ENCODE results near the gene CLEC14A. TPM values are rescaled to one million over a fixed set of nuclear protein-coding genes. Genes with fewer than 3 reads are reported as not detected.

Gene CLEC14A
- total and polyA plus RNA-seq, 8 donors: 34.7 to 73.8 (median 58.5) TPM

DNA sequence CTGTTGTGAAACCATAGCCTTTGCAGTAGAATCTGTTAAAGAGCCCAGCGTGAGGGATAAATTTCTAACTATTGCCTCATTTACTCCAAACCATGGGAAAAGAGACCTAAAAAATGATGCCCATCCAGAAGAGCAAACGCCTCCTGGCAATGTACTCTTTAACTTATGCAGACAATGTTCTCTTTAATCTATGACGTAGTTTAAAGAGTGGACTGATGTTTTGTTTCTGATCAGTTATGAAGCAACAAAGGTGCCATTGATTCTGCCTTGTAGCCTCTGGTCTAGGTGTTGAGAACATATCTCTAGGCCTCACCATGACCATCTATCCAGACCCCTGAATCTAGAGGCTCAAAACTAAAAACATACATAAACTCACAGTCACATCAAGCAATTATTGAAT lies 34.8 kb downstream of the CLEC14A start:
- TF ChIP-seq, protein P1, sequence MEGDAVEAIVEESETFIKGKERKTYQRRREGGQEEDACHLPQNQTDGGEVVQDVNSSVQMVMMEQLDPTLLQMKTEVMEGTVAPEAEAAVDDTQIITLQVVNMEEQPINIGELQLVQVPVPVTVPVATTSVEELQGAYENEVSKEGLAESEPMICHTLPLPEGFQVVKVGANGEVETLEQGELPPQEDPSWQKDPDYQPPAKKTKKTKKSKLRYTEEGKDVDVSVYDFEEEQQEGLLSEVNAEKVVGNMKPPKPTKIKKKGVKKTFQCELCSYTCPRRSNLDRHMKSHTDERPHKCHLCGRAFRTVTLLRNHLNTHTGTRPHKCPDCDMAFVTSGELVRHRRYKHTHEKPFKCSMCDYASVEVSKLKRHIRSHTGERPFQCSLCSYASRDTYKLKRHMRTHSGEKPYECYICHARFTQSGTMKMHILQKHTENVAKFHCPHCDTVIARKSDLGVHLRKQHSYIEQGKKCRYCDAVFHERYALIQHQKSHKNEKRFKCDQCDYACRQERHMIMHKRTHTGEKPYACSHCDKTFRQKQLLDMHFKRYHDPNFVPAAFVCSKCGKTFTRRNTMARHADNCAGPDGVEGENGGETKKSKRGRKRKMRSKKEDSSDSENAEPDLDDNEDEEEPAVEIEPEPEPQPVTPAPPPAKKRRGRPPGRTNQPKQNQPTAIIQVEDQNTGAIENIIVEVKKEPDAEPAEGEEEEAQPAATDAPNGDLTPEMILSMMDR (IDR thresholded peaks at IDR 0.05): no peak
- ATAC-seq: no peak

GRCh38 chr14:38217553-38217952 lies 38.3 kb downstream of the CLEC14A start:
- no peak for ATAC-seq

More for the DNA sequence above, 34.8 kb downstream of the CLEC14A start:
- no peaks in the 10 kb centered on the region for H3K9me3 ChIP-seq
- no peak overlapping the region for H3K27ac ChIP-seq
- H3K27me3 ChIP-seq: no peaks in the 10 kb centered on the region
- DNase-seq: no peak
- H3K4me3 ChIP-seq: no peak overlapping the region
- H3K36me3 ChIP-seq: no peaks in the 10 kb centered on the region
- no peaks in the 10 kb centered on the region for H3K4me1 ChIP-seq
- intact Hi-C loops (cut with DNase I): no loop called here

DNA sequence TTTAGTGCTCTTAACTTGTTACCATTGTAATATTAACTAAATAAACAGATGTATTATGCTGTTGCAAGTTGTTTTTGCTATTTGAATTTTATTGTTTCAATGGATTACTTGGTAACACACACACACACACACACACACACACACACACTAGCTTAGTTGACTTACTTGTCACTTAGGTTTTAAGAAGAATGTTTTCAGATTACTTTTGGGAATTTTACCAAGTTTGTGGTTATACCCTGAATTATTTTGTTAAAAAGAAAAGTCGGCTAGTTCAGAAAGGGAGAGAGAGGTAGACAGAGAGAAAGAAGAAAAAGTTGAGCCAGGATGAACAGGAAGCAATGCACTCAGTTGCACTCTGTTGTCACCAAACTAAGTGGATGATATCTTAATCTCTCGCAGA lies 42.9 kb downstream of the CLEC14A start:
- ATAC-seq: no peak
- no peak for DNase-seq
- intact Hi-C loops (cut with DNase I): no loop called here

More at GRCh38 chr14:38217553-38217952, 38.3 kb downstream of the CLEC14A start:
- intact Hi-C loops (cut with DNase I): no loop called here
- no peaks in the 10 kb centered on the region for H3K9me3 ChIP-seq
- TF ChIP-seq, protein P1 (IDR thresholded peaks at IDR 0.05): no peak
- no peak overlapping the region for H3K4me3 ChIP-seq
- no peaks in the 10 kb centered on the region for H3K36me3 ChIP-seq
- no peaks in the 10 kb centered on the region for H3K4me1 ChIP-seq
- H3K27me3 ChIP-seq: peaks cover 0 to 1% of the 10 kb centered on the region in 2 donors
- H3K27ac ChIP-seq: no peak overlapping the region
- no peak for DNase-seq

DNA sequence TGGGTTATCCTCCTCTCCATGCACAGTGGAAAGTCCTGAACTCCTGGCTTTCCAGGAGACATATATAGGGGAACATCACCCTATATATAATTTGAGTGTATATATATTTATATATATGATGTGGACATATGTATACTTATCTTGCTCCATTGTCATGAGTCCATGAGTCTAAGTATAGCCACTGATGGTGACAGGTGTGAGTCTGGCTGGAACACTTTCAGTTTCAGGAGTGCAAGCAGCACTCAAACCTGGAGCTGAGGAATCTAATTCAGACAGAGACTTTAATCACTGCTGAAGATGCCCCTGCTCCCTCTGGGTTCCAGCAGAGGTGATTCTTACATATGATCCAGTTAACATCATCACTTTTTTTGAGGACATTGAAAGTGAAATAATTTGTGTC lies 43.8 kb downstream of the CLEC14A start:
- intact Hi-C loops (cut with DNase I): no loop called here
- TF ChIP-seq, protein P1 (IDR thresholded peaks at IDR 0.05): no peak
- no peaks in the 10 kb centered on the region for H3K9me3 ChIP-seq
- no peak for ATAC-seq
- H3K27me3 ChIP-seq: peaks cover 52 to 56% of the 10 kb centered on the region in 2 donors
- peak overlapping the region in 1 of 2 donors; percentile 37 for H3K4me3 ChIP-seq
- peaks cover 0 to 13% of the 10 kb centered on the region in 2 donors for H3K4me1 ChIP-seq
- no peak for DNase-seq
- no peak overlapping the region for H3K27ac ChIP-seq
- no peaks in the 10 kb centered on the region for H3K36me3 ChIP-seq

More for the DNA sequence above, 42.9 kb downstream of the CLEC14A start:
- H3K4me3 ChIP-seq: no peak overlapping the region
- no peaks in the 10 kb centered on the region for H3K36me3 ChIP-seq
- no peak overlapping the region for H3K27ac ChIP-seq
- H3K9me3 ChIP-seq: no peaks in the 10 kb centered on the region
- peaks cover 0 to 13% of the 10 kb centered on the region in 2 donors for H3K4me1 ChIP-seq
- TF ChIP-seq, protein P1 (IDR thresholded peaks at IDR 0.05): no peak
- peaks cover 45 to 47% of the 10 kb centered on the region in 2 donors for H3K27me3 ChIP-seq

DNA sequence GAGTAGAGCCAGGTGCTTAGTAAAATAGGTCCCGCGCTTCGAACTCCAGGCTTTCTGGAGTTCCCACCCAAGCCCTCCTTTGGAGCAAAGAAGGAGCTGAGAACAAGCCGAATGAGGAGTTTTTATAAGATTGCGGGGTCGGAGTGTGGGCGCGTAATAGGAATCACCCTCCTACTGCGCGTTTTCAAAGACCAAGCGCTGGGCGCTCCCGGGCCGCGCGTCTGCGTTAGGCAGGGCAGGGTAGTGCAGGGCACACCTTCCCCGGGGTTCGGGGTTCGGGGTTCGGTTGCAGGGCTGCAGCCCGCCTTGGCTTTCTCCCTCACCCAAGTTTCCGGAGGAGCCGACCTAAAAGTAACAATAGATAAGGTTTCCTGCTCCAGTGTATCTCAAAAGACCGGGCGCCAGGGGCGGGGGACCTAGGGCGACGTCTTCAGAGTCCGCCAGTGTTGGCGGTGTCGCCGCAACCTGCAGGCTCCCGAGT lies 44.6 kb downstream of the CLEC14A start:
- Histone ChIP-seq H3K27ac (peak overlapping the region; percentile 3 to 33), H3K36me3 (no peaks in the 10 kb centered on the region), H3K4me1 (peaks cover 0 to 13% of the 10 kb centered on the region in 2 donors), H3K4me3 (peak overlapping the region; percentile 3 to 37), H3K27me3 (peaks cover 52 to 62% of the 10 kb centered on the region in 2 donors), H3K9me3 (no peaks in the 10 kb centered on the region)
- intact Hi-C loops (cut with DNase I): no loop called here
- TF ChIP-seq, protein P1 (IDR thresholded peaks at IDR 0.05): no peak
- peak; percentile 23 for ATAC-seq
- peak in 1 of 4 donors; percentile 71 for DNase-seq

Measured in left lung (tissue), 10 donors.